ENCODE measurements around the gene GUCA2A.

Gene GUCA2A

DNA sequence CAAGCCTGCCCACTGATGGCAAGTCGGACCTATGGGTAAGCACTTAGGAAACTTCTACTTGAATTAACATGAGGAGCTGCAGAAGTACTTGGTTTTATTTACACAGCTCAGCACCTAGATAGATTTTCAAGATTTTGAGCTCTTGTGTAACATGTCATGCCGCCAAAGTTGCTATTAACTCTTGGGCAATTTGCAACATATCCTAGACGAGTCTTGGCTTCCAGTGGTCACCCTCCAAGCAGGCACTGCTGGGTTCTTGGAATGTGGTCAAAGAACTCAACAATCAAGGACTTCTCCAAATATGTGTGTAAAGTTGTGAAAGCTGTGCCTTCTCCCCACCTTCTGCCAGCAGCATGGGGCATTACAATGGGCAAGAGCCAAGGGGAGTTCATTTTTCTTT is 29.1 kb downstream of the GUCA2A start:
- CTCF ChIA-PET, result interaction anchor here (0.5 kb wide), 1 partner anchor 34 kb away, joined by 7 read pairs; no protein-coding TSS in a partner anchor
- DNase-seq (ENCODE audit: extremely low spot score), result no peak

GRCh38 chr1:42133809-42134526 is 30.6 kb downstream of the GUCA2A start:
- TF ChIP-seq, protein P1, sequence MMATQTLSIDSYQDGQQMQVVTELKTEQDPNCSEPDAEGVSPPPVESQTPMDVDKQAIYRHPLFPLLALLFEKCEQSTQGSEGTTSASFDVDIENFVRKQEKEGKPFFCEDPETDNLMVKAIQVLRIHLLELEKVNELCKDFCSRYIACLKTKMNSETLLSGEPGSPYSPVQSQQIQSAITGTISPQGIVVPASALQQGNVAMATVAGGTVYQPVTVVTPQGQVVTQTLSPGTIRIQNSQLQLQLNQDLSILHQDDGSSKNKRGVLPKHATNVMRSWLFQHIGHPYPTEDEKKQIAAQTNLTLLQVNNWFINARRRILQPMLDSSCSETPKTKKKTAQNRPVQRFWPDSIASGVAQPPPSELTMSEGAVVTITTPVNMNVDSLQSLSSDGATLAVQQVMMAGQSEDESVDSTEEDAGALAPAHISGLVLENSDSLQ (IDR thresholded peaks at IDR 0.05), result no peak
- TF ChIP-seq ARNT (IDR thresholded peaks at IDR 0.05), result no peak
- TF ChIP-seq HDGF (IDR thresholded peaks at IDR 0.05; ENCODE audit: borderline replicate concordance), result no peak
- TF ChIP-seq FOXK2 (IDR thresholded peaks at IDR 0.05), result no peak
- no peak for TF ChIP-seq TARDBP (IDR thresholded peaks at IDR 0.05)
- no peak for DNase-seq (ENCODE audit: extremely low spot score)
- CTCF ChIA-PET, result no interaction called here
- POLR2A ChIA-PET, result no interaction called here

More for the DNA sequence above, 29.1 kb downstream of the GUCA2A start:
- TF ChIP-seq L3MBTL2 (conservative IDR thresholded peaks at IDR 0.05) (no peak), ZNF384 (IDR thresholded peaks at IDR 0.05) (no peak), SP1 (IDR thresholded peaks at IDR 0.05) (no peak), NFRKB (IDR thresholded peaks at IDR 0.05) (no peak), FOXK2 (IDR thresholded peaks at IDR 0.05) (no peak), FOXA1 (IDR thresholded peaks at IDR 0.05) (no peak), ARNT (IDR thresholded peaks at IDR 0.05) (no peak), LEF1 (IDR thresholded peaks at IDR 0.05; ENCODE audit: borderline replicate concordance) (no peak)
- TF ChIP-seq, protein P1 (IDR thresholded peaks at IDR 0.05), result no peak
- POLR2A ChIA-PET, result no interaction called here

- no peak for DNase-seq (ENCODE audit: extremely low spot score)
- ChIA-PET CTCF (no interaction called here), POLR2A (no interaction called here)
- TF ChIP-seq FOXA1 (IDR thresholded peaks at IDR 0.05) (no peak), L3MBTL2 (conservative IDR thresholded peaks at IDR 0.05) (no peak), SP1 (IDR thresholded peaks at IDR 0.05) (no peak), FOXK2 (IDR thresholded peaks at IDR 0.05) (no peak), BHLHE40 (IDR thresholded peaks at IDR 0.05; ENCODE audit: borderline replicate concordance) (no peak), FOXM1 (IDR thresholded peaks at IDR 0.05; ENCODE audit: borderline replicate concordance) (no peak), ZNF384 (IDR thresholded peaks at IDR 0.05) (no peak), HDGF (IDR thresholded peaks at IDR 0.05; ENCODE audit: borderline replicate concordance) (no peak), CTBP1 (IDR thresholded peaks at IDR 0.05; ENCODE audit: borderline replicate concordance) (no peak), NFRKB (IDR thresholded peaks at IDR 0.05) (no peak), TARDBP (IDR thresholded peaks at IDR 0.05) (no peak), SUZ12 (IDR thresholded peaks at IDR 0.05) (no peak), ARNT (IDR thresholded peaks at IDR 0.05) (no peak), LEF1 (IDR thresholded peaks at IDR 0.05; ENCODE audit: borderline replicate concordance) (no peak), ELF4 (IDR thresholded peaks at IDR 0.05) (no peak)
- TF ChIP-seq, protein P1 (IDR thresholded peaks at IDR 0.05), result no peak
These were observed 31.2 kb downstream of the GUCA2A start for GRCh38 chr1:42133390-42133789.

DNA sequence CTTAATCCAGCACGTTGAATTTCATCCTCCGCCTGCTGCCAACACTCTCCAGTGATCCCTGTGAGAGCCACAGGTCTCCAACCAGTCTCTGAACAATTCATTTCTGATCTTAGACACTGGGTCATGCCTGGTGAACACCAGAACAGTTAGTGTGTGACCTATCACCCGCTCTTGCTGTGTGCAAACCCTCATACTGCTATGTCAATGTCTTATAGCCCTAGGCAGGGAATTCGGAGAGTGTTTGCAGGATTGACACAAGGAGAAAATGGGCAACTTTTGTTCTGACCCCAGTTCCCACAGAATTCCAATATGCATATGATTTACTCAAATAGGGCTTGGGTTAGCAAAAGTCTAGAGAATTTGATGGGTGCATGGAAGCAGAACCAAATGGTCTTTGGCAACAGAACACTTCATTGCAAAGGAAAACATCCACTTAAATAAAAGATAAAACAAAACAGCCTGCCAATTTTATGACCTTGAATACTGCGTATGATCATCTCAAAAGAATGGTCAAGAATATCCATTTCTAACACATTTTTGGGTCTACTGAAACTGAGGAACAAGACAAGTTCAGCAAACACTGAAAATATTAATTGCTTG is 34.4 kb downstream of the GUCA2A start:
- TF ChIP-seq ZNF384 (IDR thresholded peaks at IDR 0.05), result no peak
- TF ChIP-seq, protein P1 (IDR thresholded peaks at IDR 0.05), result no peak
- TF ChIP-seq CTBP1 (IDR thresholded peaks at IDR 0.05; ENCODE audit: borderline replicate concordance), result no peak
- TF ChIP-seq SP1 (IDR thresholded peaks at IDR 0.05), result no peak
- TF ChIP-seq BHLHE40 (IDR thresholded peaks at IDR 0.05; ENCODE audit: borderline replicate concordance), result no peak
- no peak for TF ChIP-seq FOXM1 (IDR thresholded peaks at IDR 0.05; ENCODE audit: borderline replicate concordance)
- TF ChIP-seq ARNT (IDR thresholded peaks at IDR 0.05), result no peak
- no peak for DNase-seq (ENCODE audit: extremely low spot score)
- ChIA-PET CTCF (interaction anchor here (1.2 kb wide), 1 partner anchor 43 kb away, joined by 5 read pairs; no protein-coding TSS in a partner anchor), POLR2A (no interaction called here)

DNA sequence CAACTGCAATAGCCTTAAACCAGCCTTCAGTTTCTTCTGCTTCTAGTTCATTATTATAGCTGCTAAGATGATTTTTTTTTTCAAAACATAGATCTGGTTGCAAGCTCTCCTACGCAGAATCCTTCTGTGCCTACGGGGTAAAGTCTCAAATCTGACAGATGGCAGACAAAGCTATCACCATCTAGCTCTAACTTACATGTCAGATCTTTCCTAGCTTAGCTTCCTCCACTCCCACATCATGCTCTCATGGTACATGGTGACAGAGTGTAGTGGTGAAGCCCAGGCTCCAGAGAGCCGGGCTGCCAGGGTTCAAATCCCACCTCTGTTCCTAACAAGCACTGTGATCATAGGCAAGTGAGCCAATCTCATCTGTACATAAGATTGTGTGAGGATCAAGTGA is 35.6 kb downstream of the GUCA2A start:
- CTCF ChIA-PET, result no interaction called here
- POLR2A ChIA-PET, result interaction anchor here (1.1 kb wide), 1 partner anchor 10 kb away, joined by 4 read pairs; no protein-coding TSS in a partner anchor
- TF ChIP-seq SP1 (IDR thresholded peaks at IDR 0.05) (no peak), FOXA1 (IDR thresholded peaks at IDR 0.05) (no peak), FOXM1 (IDR thresholded peaks at IDR 0.05; ENCODE audit: borderline replicate concordance) (no peak), TARDBP (IDR thresholded peaks at IDR 0.05) (no peak), HDGF (IDR thresholded peaks at IDR 0.05; ENCODE audit: borderline replicate concordance) (no peak), LEF1 (IDR thresholded peaks at IDR 0.05; ENCODE audit: borderline replicate concordance) (no peak), NFRKB (IDR thresholded peaks at IDR 0.05) (no peak), CTBP1 (IDR thresholded peaks at IDR 0.05; ENCODE audit: borderline replicate concordance) (no peak), ELF4 (IDR thresholded peaks at IDR 0.05) (no peak)
- no peak for DNase-seq (ENCODE audit: extremely low spot score)

DNA sequence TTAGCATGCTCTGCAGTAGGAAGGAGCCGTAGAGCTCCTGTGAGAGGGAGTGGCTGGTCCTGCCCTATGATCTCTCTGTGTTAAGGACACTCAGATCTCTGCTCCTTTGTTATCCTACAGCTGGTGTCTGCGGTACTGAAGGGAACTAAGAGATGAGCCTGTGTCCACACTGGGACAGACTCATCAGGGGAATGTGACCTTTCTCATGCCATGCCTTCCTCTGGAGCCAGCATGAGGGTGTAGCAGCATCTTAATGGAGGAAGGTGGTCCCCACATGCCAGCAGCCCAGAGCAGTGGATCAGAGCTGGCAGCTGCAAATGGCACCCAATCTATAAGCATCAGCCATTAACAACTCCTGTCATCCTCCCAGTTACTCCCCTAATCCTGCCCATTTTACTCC is 36.0 kb downstream of the GUCA2A start:
- ChIA-PET CTCF (no interaction called here), POLR2A (interaction anchor here (1.1 kb wide), 1 partner anchor 9 kb away, joined by 4 read pairs; no protein-coding TSS in a partner anchor)
- TF ChIP-seq FOXK2 (IDR thresholded peaks at IDR 0.05) (no peak), TARDBP (IDR thresholded peaks at IDR 0.05) (no peak), FOXM1 (IDR thresholded peaks at IDR 0.05; ENCODE audit: borderline replicate concordance) (no peak), ZNF384 (IDR thresholded peaks at IDR 0.05) (no peak), FOXA1 (IDR thresholded peaks at IDR 0.05) (no peak), HDGF (IDR thresholded peaks at IDR 0.05; ENCODE audit: borderline replicate concordance) (no peak), SP1 (IDR thresholded peaks at IDR 0.05) (no peak), CTBP1 (IDR thresholded peaks at IDR 0.05; ENCODE audit: borderline replicate concordance) (no peak), SUZ12 (IDR thresholded peaks at IDR 0.05) (no peak), ARNT (IDR thresholded peaks at IDR 0.05) (no peak), L3MBTL2 (conservative IDR thresholded peaks at IDR 0.05) (no peak), NFRKB (IDR thresholded peaks at IDR 0.05) (no peak), LEF1 (IDR thresholded peaks at IDR 0.05; ENCODE audit: borderline replicate concordance) (no peak)
- TF ChIP-seq, protein P1 (IDR thresholded peaks at IDR 0.05), result no peak
- DNase-seq (ENCODE audit: extremely low spot score), result no peak
